ENCODE data around the gene SGCA. TPM values are rescaled to one million over a fixed set of nuclear protein-coding genes. Genes with fewer than 3 reads are reported as not detected.

The SGCA gene
- total RNA-seq, 1 donor from 2014 or later: not detected

DNA sequence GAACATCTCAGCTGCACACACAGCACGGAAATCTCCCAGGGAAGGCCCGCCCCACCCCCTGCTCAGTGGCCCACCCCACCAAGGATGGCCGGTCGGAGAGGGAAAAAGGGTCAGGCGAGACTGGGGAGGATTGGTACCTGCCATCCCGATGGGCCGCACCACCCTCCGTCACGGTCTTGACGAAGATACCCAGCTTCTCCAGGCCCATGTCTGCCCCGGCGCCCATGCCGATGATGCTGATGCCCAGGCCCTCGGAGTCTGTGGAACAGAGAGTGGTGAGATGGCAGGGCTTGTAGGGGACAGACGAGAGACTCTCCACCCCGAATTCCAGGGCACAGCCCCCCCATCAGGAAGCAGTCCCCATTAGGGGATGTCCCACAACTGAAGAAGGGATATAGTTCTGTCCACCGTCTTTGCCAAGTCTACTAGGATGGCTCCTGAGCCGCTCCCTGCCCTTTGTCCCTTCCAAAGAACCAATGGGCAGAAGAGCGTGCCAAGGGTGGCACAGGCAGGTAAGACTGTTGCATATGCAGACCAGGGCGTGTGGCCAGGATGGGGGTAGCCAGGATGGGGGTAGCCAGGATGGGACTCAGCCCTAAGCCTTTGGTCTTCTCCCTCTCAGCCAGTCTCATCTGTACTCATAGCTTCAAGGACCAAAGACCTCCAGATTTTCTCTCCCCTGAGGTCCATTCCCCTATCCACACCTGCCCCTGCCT lies 22.2 kb upstream of the SGCA start:
- Mint-ChIP-seq H3K27me3 (ENCODE audit: insufficient read depth, low read depth) (peaks cover 11% of the 10 kb centered on the region), H3K27ac (no peak overlapping the region), H3K9me3 (no peaks in the 10 kb centered on the region), H3K36me3 (peaks cover 34% of the 10 kb centered on the region), H3K4me1 (peaks cover 34% of the 10 kb centered on the region), H3K4me3 (no peak overlapping the region)
- no peak for DNase-seq (ENCODE audit: low spot score)
- TF ChIP-seq EZH2phosphoT487 (IDR thresholded peaks at IDR 0.05): no peak
- no peak for TF ChIP-seq EZH2 (IDR thresholded peaks at IDR 0.05)
- TF ChIP-seq, protein P1, sequence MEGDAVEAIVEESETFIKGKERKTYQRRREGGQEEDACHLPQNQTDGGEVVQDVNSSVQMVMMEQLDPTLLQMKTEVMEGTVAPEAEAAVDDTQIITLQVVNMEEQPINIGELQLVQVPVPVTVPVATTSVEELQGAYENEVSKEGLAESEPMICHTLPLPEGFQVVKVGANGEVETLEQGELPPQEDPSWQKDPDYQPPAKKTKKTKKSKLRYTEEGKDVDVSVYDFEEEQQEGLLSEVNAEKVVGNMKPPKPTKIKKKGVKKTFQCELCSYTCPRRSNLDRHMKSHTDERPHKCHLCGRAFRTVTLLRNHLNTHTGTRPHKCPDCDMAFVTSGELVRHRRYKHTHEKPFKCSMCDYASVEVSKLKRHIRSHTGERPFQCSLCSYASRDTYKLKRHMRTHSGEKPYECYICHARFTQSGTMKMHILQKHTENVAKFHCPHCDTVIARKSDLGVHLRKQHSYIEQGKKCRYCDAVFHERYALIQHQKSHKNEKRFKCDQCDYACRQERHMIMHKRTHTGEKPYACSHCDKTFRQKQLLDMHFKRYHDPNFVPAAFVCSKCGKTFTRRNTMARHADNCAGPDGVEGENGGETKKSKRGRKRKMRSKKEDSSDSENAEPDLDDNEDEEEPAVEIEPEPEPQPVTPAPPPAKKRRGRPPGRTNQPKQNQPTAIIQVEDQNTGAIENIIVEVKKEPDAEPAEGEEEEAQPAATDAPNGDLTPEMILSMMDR (IDR thresholded peaks at IDR 0.05): no peak
- H3K79me2 ChIP-seq (ENCODE audit: low read depth): peaks cover 27% of the 10 kb centered on the region
- no peaks in the 10 kb centered on the region for H3K36me3 ChIP-seq
- H2AFZ ChIP-seq (replicated peaks): no peak overlapping the region
- H3K9ac ChIP-seq: no peak overlapping the region
- no peak overlapping the region for H3K27ac ChIP-seq
- no peak overlapping the region for H3K4me3 ChIP-seq
- no peaks in the 10 kb centered on the region for H3K27me3 ChIP-seq
- H3F3A ChIP-seq (ENCODE audit: low read depth): peaks cover 15% of the 10 kb centered on the region
- peaks cover 22% of the 10 kb centered on the region for H3K4me1 ChIP-seq
- H4K20me1 ChIP-seq (ENCODE audit: low read depth): peaks cover 47% of the 10 kb centered on the region
- no peak overlapping the region for H3K4me2 ChIP-seq
- no peaks in the 10 kb centered on the region for H3K9me3 ChIP-seq (ENCODE audit: low read depth)

DNA sequence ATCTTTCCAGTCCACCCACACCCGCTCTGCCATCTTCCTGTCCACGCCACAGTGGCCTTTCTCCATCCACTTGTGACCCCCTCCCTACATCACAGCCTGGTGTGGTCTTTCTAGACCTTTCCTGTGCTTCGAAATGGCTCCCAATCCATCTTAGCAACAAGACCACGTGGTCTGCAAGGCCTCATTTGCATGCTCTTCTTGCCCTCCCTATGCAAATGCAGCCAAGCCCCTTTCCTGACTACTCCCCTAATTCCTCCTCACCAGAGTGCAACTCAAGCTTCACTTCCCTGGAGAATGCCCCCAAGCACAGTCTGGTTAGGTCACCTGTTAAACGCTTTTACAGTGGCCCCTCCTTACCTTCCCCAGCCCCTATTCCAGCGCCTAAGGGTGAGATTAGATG lies 21.4 kb upstream of the SGCA start:
- no peak for DNase-seq (ENCODE audit: low spot score)
- H3K4me1 Mint-ChIP-seq: peaks cover 34% of the 10 kb centered on the region
- peaks cover 29% of the 10 kb centered on the region for H3K4me1 ChIP-seq
- no peak overlapping the region for H3K27ac Mint-ChIP-seq
- no peak overlapping the region for H3K9ac ChIP-seq
- H3K4me3 ChIP-seq: no peak overlapping the region
- peaks cover 33% of the 10 kb centered on the region for H3K36me3 Mint-ChIP-seq
- H3K27ac ChIP-seq: no peak overlapping the region
- no peaks in the 10 kb centered on the region for H3K36me3 ChIP-seq
- TF ChIP-seq, protein P1 (IDR thresholded peaks at IDR 0.05): no peak
- H2AFZ ChIP-seq (replicated peaks): no peak overlapping the region
- H3K4me2 ChIP-seq: no peak overlapping the region
- H3F3A ChIP-seq (ENCODE audit: low read depth): peaks cover 18% of the 10 kb centered on the region
- no peaks in the 10 kb centered on the region for H3K9me3 Mint-ChIP-seq
- H3K27me3 ChIP-seq: peaks cover 3% of the 10 kb centered on the region
- H3K9me3 ChIP-seq (ENCODE audit: low read depth): no peaks in the 10 kb centered on the region
- H3K79me2 ChIP-seq (ENCODE audit: low read depth): peaks cover 34% of the 10 kb centered on the region
- H3K27me3 Mint-ChIP-seq (ENCODE audit: insufficient read depth, low read depth): peaks cover 11% of the 10 kb centered on the region
- H4K20me1 ChIP-seq (ENCODE audit: low read depth): peaks cover 53% of the 10 kb centered on the region
- H3K4me3 Mint-ChIP-seq: no peak overlapping the region

DNA sequence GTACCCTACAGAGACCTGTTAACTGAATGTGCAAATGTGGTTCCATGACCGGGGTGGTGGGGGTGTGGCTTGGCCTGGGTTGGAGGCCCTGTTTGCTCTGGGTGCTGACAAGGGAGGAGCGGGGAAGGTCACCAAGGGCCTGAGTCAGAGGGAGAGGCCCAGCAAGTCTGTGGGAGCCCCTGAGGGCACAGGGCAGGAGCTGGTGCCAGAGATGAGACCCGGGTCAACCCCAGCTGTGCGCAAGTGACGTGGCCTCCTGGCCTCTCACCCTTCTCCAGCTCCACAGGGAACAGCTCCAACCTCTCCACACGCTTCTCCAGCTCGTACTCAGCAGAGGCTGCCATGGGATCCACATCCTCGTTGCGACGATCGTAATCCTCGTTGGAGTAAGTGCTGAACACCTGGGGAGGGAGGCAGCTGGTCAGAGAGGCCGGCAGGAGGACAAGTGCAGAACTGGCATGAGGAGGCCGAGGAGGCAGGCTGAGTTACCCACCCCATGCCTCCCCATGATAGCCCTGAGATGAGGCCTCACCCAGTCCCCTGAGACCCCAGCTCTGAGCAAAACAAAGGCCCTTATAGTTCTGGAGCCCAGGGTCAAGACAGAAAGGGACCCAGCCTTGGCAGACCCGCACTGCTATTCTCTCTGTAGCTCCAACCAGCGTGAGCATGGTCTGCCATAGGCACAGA lies 20.8 kb upstream of the SGCA start:
- DNase-seq (ENCODE audit: low spot score): no peak
- H3K9ac ChIP-seq: no peak overlapping the region
- H3K4me3 ChIP-seq: no peak overlapping the region
- H3K9me3 ChIP-seq (ENCODE audit: low read depth): no peaks in the 10 kb centered on the region
- peaks cover 9% of the 10 kb centered on the region for H3K27me3 ChIP-seq
- H3K4me1 ChIP-seq: peaks cover 29% of the 10 kb centered on the region
- H3K9me3 Mint-ChIP-seq: no peaks in the 10 kb centered on the region
- peaks cover 20% of the 10 kb centered on the region for H3F3A ChIP-seq (ENCODE audit: low read depth)
- peaks cover 11% of the 10 kb centered on the region for H3K27me3 Mint-ChIP-seq (ENCODE audit: insufficient read depth, low read depth)
- H4K20me1 ChIP-seq (ENCODE audit: low read depth): peaks cover 55% of the 10 kb centered on the region
- no peak overlapping the region for H3K4me3 Mint-ChIP-seq
- H3K27ac Mint-ChIP-seq: no peak overlapping the region
- H3K27ac ChIP-seq: no peak overlapping the region
- H3K36me3 ChIP-seq: no peaks in the 10 kb centered on the region
- no peak overlapping the region for H2AFZ ChIP-seq (replicated peaks)
- H3K4me2 ChIP-seq: no peak overlapping the region
- peaks cover 31% of the 10 kb centered on the region for H3K4me1 Mint-ChIP-seq
- no peak for TF ChIP-seq EZH2phosphoT487 (IDR thresholded peaks at IDR 0.05)
- TF ChIP-seq, protein P1 (IDR thresholded peaks at IDR 0.05): no peak
- TF ChIP-seq EZH2 (IDR thresholded peaks at IDR 0.05): no peak
- peaks cover 40% of the 10 kb centered on the region for H3K79me2 ChIP-seq (ENCODE audit: low read depth)
- peaks cover 30% of the 10 kb centered on the region for H3K36me3 Mint-ChIP-seq
